ENCODE measurements around the gene ZNF526.

DNA sequence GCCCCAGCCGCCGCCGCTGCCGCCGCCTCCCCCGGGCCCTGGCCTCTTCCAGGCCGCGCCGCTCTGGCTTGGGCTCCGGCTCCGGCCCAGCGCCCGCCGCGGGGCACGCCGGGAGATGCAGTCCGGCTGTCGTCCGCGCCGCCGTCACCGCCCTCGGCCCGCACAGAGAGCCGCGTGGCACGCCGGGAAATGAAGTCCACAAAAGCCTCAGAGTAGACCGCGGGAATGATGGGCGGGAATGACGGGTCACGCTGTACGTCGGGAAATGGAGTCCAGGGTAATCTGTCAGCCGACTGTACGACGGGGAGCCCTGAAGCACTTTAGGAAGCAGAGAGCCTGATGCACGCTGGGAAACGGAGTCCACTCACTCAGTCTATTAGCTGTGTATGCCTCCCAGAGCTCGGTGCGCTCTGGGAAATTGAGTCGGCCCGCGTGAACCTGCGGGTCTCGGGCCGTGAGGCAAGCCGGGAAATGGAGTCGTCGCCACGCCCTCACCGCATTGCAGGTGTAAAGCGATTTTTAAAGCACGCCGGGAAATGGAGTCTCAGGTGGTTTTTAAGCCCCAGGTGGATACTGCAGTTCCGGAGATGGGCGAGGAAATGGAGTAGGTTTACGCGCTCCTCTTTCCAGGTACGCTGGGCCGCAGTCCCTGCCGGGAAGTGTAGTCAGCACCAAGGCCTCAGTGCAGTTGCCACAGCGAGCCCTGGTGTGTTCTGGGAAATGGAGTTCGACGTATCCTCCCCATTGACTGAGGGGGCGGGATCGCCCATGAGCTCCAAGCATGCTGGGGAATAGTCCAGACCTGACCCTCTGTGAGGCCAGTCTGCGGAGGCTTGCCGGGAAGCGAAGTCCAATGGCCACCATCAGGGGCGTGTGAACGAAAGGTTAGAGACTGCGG, 22.6 kb downstream of the ZNF526 start, which contains the start of gene GSK3A:
- TF ChIP-seq, protein P1, sequence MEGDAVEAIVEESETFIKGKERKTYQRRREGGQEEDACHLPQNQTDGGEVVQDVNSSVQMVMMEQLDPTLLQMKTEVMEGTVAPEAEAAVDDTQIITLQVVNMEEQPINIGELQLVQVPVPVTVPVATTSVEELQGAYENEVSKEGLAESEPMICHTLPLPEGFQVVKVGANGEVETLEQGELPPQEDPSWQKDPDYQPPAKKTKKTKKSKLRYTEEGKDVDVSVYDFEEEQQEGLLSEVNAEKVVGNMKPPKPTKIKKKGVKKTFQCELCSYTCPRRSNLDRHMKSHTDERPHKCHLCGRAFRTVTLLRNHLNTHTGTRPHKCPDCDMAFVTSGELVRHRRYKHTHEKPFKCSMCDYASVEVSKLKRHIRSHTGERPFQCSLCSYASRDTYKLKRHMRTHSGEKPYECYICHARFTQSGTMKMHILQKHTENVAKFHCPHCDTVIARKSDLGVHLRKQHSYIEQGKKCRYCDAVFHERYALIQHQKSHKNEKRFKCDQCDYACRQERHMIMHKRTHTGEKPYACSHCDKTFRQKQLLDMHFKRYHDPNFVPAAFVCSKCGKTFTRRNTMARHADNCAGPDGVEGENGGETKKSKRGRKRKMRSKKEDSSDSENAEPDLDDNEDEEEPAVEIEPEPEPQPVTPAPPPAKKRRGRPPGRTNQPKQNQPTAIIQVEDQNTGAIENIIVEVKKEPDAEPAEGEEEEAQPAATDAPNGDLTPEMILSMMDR (conservative IDR thresholded peaks at IDR 0.05): no peak
- TF ChIP-seq ZFX (IDR thresholded peaks at IDR 0.05): peak; percentile 79; the same call in 1 of the 2 replicates
